ENCODE measurements around the gene TNFSF9.
"Not testable (repeated sequence)": the region's sequence is repeated elsewhere in the genome, so short reads cannot be mapped to it uniquely, and the experiment has no call there.

TNFSF9 gene

GRCh38 chr19:6532244-6532999, 1.6 kb downstream of the TNFSF9 start:
- no peak for DNase-seq (ENCODE audit: low spot score)

DNA sequence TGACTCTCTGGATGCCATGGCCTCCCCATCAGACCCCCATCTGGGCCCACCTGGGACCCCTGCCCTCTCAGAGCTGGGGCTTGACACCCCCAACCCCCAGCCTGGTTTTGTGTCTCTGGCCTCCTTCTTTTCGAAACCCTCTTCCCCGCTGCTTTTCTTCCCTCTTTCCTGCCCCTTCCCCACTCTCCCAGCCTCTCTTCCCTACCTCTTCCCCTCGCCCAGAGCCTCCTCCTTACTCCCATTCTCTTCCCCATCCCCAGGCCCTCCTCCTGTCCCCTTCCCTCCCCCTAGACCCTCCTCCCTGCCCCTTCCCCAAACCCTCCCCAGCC, 2.1 kb downstream of the TNFSF9 start:
- no peak for DNase-seq (ENCODE audit: low spot score)

- DNase-seq (ENCODE audit: low spot score): no peak
Measured at GRCh38 chr19:6533746-6534418, 3.1 kb downstream of the TNFSF9 start.

DNA sequence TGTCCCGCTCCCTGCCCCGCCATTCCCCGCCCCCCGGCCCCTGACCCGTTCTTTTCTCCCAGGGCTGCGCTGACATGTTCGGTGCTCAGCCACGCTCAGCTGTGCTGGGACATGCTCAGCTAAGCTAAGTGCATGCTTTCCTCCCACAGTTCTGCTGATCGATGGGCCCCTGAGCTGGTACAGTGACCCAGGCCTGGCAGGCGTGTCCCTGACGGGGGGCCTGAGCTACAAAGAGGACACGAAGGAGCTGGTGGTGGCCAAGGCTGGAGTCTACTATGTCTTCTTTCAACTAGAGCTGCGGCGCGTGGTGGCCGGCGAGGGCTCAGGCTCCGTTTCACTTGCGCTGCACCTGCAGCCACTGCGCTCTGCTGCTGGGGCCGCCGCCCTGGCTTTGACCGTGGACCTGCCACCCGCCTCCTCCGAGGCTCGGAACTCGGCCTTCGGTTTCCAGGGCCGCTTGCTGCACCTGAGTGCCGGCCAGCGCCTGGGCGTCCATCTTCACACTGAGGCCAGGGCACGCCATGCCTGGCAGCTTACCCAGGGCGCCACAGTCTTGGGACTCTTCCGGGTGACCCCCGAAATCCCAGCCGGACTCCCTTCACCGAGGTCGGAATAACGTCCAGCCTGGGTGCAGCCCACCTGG, 3.7 kb downstream of the TNFSF9 start:
- no peak for DNase-seq (ENCODE audit: low spot score)

DNA sequence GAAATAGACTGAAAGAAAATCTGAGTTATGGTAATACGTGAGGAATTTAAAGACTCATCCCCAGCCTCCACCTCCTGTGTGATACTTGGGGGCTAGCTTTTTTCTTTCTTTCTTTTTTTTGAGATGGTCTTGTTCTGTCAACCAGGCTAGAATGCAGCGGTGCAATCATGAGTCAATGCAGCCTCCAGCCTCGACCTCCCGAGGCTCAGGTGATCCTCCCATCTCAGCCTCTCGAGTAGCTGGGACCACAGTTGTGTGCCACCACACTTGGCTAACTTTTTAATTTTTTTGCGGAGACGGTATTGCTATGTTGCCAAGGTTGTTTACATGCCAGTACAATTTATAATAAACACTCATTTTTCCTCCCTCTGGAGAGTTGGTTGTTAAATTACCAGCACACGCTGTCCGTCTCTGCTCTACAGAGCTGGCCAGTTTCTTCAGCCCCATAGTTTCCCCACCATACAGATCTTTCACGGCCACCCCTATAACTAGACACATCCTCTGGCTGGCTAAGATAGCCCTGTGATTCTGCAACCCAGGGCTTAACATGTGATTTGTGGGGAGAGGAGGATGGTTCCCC, 4.8 kb downstream of the TNFSF9 start:
- no peak for DNase-seq (ENCODE audit: low spot score)

- no peak for DNase-seq (ENCODE audit: low spot score)
Measured at GRCh38 chr19:6539514-6539913, 8.7 kb downstream of the TNFSF9 start.

- DNase-seq (ENCODE audit: low spot score): no peak
Measured at GRCh38 chr19:6540918-6541689, 10.3 kb downstream of the TNFSF9 start.

DNA sequence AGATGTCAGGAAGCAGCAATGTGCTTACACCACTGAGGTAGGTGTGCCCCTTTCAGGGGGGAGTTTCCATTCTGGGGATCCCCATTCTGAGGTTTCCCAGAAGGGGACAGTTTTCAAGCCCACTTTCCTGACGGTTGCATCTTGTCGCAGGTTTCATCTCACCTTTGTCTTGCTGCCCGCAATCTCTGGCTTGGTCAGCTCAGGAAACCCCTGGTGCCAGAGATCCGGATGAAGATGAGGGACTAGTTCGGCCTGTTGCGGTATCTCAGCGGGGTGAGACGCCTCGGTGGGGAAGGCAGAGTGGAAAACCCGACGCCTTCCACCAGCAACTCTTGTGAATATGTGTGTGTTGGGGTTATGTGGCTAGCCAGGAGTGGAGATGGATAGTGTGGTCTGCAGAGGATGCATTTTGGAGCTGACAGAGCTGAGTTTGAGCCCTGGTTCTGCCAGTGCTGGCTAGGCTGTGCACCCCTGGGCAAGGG, 13.1 kb downstream of the TNFSF9 start:
- no peak for DNase-seq (ENCODE audit: low spot score)

DNA sequence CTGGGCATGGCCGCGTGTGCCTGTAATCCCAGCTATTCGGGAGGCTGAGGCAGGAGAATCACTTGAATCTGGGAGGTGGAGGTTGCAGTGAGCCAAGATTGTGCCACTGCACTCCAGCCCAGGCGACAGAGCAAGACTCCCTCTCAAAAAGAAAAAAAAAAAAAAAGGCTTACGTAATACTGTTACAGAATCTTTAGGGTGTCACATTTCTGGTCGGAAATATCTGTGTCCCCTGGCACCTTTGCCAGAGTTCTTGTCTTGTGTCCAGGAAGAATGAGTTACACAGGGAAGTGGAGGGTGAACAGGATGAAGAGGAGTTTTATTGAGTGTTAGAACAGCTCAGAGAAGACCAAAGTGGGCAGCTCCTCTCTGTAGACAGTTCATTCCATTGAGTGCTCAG, 19.9 kb downstream of the TNFSF9 start:
- DNase-seq (ENCODE audit: low spot score): not testable (repeated sequence)

GRCh38 chr19:6551091-6551490, 20.3 kb downstream of the TNFSF9 start:
- no peak for DNase-seq (ENCODE audit: low spot score)

GRCh38 chr19:6551607-6552450, 21.0 kb downstream of the TNFSF9 start:
- DNase-seq (ENCODE audit: low spot score): no peak

- no peak for DNase-seq (ENCODE audit: low spot score)
Measured at GRCh38 chr19:6556043-6556449, 25.2 kb downstream of the TNFSF9 start.

- DNase-seq (ENCODE audit: low spot score): no peak
Measured at GRCh38 chr19:6556480-6557195, 25.8 kb downstream of the TNFSF9 start.

DNA sequence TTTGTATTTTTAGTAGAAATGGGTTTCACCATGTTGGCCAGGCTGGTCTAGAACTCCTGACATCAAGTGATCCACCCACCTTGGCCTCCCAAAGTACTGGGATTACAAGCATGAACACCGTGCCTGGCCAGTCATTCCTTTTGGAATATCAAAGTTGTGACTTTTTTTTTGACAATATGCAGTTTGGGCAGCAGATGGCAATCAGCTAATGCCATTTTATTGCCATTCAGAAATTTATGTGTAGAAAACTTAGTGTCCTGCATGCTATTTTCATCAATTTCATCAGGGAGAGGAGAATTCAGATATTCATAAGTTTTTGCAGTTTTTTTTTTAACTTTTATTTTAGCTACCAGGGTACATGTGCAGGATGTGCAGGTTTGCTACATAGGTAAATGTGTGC, 31.6 kb downstream of the TNFSF9 start:
- DNase-seq (ENCODE audit: low spot score): not testable (repeated sequence)

GRCh38 chr19:6564393-6564792, 33.6 kb downstream of the TNFSF9 start:
- no peak for DNase-seq (ENCODE audit: low spot score)

DNA sequence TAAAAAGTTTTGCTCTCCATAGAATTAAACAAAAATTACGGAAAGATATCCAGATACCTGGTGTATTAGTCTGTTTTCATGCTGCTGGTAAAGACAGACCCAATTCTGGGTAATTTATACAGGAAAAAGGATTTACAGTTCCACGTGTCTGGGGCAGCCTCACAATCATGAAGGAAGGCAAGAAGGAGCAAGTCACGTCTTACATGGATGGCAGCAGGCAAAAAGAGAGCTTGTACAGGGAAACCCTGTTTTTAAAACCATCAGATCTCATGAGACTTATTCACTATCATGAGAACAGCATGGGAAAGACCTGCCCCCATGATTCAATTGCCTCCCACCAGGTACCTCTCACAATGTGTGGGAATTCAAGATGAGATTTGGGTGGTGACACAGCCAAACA, 35.9 kb downstream of the TNFSF9 start:
- not testable (repeated sequence) for DNase-seq (ENCODE audit: low spot score)

- DNase-seq (ENCODE audit: low spot score): no peak
Measured at GRCh38 chr19:6568010-6568526, 37.2 kb downstream of the TNFSF9 start.

DNA sequence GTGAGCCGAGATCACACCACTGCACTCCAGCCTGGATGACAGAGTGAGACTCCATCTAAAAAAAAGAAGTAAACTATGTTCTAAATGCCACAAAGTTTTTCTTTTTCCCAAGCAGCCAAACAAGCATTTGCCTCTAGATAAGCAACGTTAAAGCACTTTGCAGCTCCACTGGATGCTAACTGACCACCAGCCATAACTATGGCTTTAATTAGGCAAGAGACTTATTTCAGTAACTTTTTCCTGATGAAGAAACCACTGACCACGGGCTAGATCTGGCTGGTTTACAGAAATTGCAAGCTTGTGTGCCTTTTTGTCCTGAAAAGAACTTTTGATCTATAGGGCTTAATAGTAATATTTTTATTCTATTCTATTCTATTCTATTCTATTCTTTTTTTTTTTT, 38.0 kb downstream of the TNFSF9 start:
- no peak for DNase-seq (ENCODE audit: low spot score)

DNA sequence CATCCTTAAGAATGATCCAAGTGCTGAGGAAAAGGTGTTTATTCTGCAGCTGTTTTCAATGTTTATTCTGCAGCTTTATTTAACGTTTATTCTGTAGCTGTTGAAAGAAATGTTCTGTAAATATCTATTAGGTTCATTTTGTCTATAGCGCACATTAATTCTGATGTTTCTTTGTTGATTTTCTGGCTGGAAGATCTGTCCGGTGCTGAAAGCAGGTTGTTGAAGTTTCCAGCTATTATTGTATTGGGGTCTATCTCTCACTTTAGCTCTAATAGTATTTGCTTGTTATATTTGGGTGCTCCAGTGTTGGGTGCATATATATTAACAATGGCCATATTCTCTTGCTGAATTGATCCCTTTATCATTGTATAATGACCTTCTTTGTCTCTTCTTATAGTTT, 39.9 kb downstream of the TNFSF9 start:
- no peak for DNase-seq (ENCODE audit: low spot score)

GRCh38 chr19:6571167-6571566, 40.3 kb downstream of the TNFSF9 start:
- no peak for DNase-seq (ENCODE audit: low spot score)
